HG02943 (cell line): Measurements from ENCODE around the gene RPL37A.
"Not testable (repeated sequence)": the region's sequence is repeated elsewhere in the genome, so short reads cannot be mapped to it uniquely, and the experiment has no call there.

Source experiments
- ATAC-seq: cut with Tn5 transposase; IDR thresholded peaks from one replicate; pipeline ENCODE4 v1.9.1; 2021; ENCODE audit warnings: mild to moderate bottlenecking, low read depth, moderate library complexity; ENCODE audit not compliant: unreplicated experiment

RPL37A gene

GRCh38 chr2:216508229-216508628 is 9.6 kb downstream of the RPL37A start:
- no peak for ATAC-seq

GRCh38 chr2:216516730-216517350 is 18.2 kb downstream of the RPL37A start:
- ATAC-seq, result no peak

- ATAC-seq, result no peak
These were observed 19.0 kb downstream of the RPL37A start for GRCh38 chr2:216517447-216518225.

DNA sequence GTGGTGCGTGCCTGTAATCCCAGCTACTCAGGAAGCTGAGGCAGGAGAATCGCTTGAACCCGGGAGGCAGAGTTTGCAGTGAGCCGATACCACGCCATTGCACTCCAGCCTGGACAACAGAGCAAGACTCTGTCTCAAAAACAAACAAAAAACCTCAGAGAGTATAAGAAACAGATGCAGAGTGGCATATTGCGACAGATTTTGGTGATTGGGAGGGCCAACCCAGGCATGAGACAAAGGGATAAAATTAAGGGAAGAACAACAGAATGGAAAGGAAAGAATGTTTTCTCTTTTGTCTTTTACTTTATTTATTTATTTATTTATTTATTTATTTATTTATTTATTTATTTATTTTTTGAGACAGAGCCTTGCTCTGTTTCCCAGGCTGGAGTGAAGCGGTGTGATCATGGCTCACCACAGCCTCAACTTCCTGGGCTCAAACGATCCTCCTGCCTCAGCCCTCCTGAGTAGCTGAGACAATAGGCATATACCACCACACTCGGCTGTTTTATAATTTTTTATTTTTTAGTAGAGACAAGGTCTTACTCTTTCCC is 20.0 kb downstream of the RPL37A start:
- not testable (repeated sequence) for ATAC-seq

DNA sequence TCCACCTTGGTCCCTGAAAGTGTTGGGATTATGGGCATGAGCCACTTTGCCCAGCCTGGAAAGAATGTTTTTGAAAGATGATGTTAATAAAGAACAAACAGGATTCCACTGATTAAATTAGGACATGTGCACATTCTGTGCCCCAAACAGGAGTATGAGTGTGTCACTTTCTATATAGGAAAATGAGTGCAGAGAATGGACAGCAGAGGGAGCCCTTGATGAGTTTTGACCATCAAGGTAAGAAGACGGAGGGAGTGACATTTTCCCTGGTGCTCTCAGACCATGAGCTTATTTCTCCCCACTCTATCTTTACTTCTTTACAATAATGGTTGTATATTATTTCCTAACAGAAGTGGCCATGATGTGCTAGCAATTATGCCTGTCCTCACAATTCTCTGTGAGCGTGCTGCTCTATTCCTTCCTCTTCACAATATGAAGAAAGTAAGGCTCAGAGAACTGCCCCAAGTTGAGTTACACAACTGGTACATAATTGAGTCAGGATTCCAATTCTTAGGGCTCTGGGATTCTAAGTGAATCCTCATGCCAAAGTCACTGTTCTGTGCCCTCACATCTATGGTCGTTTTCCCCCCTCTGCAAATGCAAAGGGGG is 20.6 kb downstream of the RPL37A start:
- ATAC-seq, result no peak

DNA sequence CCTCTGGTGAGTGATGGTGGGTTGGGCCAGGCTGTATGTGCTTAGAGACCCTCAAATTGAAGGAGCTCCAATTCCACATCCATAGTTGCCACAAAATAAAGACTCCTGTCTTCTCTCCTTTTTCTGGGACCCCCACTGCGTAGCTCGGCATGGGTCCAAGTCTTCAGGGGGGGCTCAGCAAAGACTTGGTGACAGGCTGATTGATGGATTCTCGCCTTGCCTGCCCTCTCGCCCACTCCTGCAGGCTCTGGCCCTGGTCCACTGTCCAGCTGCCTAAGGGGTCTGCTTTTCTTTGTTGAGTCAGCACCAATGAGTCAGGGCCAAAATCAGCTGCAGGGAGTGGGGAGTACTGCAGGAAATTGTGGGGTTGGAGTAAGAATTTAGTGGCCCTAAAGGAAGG is 21.5 kb downstream of the RPL37A start:
- ATAC-seq, result no peak

DNA sequence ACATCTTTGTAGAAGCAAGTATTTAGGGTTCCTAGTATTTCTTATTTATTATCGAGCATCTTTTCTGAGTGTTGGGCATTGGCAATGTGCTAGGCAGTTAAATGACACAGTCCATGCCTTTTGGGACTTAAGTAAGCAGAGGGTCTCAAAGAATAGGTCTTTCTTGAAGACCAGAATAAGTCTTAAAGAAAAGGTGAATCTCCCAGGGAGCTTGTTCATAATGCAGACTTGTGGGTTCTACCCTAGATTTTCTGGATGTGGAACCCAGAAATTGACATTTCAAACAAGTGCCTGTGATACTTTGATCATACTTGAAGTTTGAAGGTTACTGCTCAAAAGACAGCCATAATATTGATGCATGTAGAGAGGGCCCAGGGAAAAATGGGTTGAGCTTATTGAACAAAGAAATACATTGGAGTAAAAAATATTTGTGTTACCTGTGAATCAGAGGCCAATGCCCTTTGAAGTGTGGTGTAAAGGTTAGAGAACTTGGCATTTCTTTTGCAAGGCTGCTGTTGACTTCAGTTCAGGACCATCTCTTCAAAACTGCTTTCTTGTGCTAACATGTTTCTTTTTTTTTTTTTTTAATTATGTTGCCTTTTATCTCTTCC is 24.4 kb downstream of the RPL37A start:
- no peak for ATAC-seq

DNA sequence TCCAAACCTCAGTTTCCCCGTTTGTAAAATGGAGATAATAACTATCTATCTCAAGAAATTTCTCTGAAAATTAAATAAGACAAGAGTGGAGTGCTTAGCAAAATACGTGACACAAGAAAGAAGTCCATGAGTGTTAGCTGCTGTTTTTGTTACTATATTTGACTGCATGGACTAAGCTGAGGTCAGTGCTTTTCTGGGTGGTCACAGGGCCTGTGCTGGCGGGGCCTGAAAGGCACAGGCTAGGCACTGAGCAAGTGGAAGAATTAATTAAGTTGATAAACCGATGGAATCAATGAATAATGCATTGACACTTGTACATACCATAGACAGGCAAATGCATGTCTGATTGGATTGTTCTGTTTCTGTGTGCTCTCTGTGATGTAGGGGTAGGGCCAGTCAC is 27.3 kb downstream of the RPL37A start:
- ATAC-seq, result no peak

DNA sequence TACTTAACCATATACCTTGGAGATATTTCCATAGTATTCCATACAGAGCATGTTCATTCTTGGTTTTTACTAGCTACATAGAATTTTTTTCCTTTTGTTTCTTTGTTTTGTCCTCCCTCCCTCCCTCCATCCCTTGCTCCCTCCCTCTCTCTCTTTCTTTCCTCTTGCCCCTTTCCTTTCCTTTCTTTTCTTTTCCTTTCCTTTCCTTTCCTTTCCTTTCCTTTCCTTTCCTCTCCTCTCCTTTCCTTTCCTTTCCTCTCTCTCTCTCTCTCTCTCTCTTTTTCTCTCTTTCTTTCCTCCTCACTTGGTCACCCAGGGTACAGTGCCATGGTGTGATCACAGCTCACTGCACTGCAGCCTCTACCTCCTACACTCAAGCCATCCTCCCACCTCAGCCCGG is 28.3 kb downstream of the RPL37A start:
- ATAC-seq, result no peak

- no peak for ATAC-seq
These were observed 29.0 kb downstream of the RPL37A start for GRCh38 chr2:216527600-216527999.

- ATAC-seq, result no peak
These were observed 33.9 kb downstream of the RPL37A start for GRCh38 chr2:216532562-216532961.

GRCh38 chr2:216533609-216534008 is 35.0 kb downstream of the RPL37A start:
- ATAC-seq, result no peak

- ATAC-seq, result no peak
These were observed 36.2 kb downstream of the RPL37A start for GRCh38 chr2:216534809-216535208.

DNA sequence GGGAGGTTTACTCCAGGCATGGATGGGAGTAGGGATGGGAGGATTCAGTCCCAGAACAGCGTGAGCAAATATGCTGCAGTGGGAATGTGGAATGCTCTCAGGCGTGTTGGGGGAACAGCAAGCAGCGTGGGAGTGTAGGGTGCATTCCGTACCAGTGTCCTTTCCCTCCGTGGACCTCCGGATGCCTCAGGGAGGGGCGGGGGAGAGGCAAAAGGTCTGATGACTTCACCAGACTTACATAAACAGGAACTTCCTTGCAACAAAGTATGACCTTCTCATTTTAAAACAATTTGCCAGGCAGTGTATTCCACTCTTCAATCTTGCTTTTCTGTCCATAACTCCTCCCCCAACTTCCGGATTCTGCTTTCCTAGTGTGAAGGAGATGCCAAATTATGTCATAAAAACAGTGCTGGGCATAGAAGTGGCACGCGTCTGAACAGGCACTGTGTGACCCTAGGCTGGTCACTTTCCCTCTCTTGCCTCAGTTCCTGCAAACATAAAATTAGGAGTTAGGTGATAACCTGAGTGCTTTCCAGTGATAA is 36.9 kb downstream of the RPL37A start:
- no peak for ATAC-seq

- no peak for ATAC-seq
These were observed 38.1 kb downstream of the RPL37A start for GRCh38 chr2:216536734-216537210.

GRCh38 chr2:216537366-216537765 is 38.7 kb downstream of the RPL37A start:
- ATAC-seq, result no peak

DNA sequence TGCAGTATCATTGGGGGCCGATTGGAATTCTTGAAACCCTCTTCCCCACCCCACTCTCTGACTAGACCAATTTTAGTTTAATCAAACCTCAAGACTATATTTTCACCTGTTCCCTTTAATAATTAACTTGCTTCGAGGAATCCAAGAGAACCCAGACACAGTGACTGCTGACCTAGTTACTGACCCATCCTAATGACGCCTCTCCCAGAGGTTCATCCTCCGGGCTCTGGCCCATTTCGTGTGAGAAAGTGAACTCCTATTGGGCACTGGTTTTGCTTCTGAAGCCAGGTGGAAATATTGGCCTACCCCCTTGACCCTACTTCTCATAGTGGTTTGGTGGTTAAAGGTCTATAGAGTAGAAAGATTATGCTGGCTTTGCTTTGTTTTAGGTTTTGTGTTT is 39.9 kb downstream of the RPL37A start:
- no peak for ATAC-seq

GRCh38 chr2:216539120-216539519 is 40.5 kb downstream of the RPL37A start:
- ATAC-seq, result no peak

DNA sequence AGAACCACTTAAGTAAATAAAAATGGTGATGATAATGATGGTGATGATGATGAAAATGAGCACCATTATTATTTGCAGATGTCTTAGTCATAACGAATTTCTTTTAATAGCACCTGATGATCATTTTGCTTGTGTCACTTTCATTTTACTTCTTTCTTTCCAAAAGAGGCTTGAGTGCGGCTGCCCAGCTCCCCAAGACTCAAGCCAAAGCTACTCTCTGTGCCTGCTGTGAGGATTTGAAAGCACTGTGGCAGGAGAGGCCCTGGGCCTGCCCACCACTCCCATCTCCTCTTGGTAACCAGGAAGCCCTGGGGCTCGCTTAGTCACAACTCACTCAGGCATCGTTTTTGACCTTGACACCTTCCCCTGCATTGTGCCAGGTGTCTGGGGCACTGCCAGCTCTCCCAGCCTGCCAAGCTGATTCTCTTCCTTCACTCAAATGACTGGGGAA is 41.2 kb downstream of the RPL37A start:
- ATAC-seq, result no peak

DNA sequence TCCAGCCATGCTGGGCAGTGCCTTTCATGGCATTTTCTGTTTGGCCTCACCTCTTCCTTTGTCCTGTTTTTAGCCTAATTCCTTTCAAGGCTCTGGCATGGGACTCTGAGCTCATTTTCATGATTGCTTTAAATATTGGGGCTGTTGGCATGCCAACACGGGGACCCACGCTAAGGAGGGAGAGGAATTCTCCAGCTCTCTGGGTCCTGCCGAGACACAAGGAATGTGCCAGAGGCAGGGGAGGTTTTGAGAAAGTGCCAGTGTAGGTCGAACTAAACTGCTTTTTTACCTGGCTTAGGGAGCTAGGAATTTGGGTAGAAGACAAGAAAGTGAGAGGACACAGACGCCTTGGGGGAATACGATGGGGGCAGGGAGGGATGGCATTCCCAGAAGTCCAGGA is 42.3 kb downstream of the RPL37A start:
- ATAC-seq, result no peak

- no peak for ATAC-seq
These were observed 42.9 kb downstream of the RPL37A start for GRCh38 chr2:216541505-216541904.
